ENCODE results near the gene DCLK1.

Gene DCLK1

DNA sequence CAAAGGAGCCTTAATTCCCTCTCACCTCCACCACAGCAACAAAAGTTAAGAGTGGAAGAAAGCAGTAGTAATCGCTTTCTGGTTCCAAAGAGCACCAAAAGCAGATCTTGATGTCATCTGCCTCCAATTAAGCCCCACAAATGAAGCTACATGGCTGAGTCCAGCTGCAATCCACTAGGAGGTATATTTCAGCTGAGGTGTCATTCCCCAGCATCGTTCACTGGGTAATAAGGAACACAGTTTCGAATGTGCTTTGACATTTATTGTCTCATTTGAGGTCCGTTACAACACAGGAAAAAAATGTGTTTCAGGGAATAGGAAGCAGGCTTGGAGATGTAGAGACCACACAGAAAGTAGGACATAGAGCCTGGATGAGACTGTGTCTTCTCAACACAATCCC is 190.4 kb downstream of the DCLK1 start:
- H3K4me1 ChIP-seq (ENCODE audit: control insufficient read depth in 1 of 2, insufficient read depth in 2 of 2, low read length in 2 of 2) = no peaks in the 10 kb centered on the region
- H3K9ac ChIP-seq (ENCODE audit: low read depth in 1 of 2, low read length in 2 of 2) = no peak overlapping the region
- no peaks in the 10 kb centered on the region for H3K36me3 ChIP-seq (ENCODE audit: control insufficient read depth in 1 of 2, insufficient read depth in 2 of 2, low read length in 2 of 2)
- H3K4me3 ChIP-seq (ENCODE audit: low read depth in 1 of 2, low read length in 2 of 2) = no peak overlapping the region
- no peak overlapping the region for H3K27ac ChIP-seq (ENCODE audit: low read depth, low read length)
- no peaks in the 10 kb centered on the region for H3K27me3 ChIP-seq (ENCODE audit: control insufficient read depth in 1 of 2, insufficient read depth in 2 of 2, low read length in 2 of 2)
- H3K9me3 ChIP-seq (ENCODE audit: control insufficient read depth in 1 of 2, low read length in 2 of 2) = no peaks in the 10 kb centered on the region

DNA sequence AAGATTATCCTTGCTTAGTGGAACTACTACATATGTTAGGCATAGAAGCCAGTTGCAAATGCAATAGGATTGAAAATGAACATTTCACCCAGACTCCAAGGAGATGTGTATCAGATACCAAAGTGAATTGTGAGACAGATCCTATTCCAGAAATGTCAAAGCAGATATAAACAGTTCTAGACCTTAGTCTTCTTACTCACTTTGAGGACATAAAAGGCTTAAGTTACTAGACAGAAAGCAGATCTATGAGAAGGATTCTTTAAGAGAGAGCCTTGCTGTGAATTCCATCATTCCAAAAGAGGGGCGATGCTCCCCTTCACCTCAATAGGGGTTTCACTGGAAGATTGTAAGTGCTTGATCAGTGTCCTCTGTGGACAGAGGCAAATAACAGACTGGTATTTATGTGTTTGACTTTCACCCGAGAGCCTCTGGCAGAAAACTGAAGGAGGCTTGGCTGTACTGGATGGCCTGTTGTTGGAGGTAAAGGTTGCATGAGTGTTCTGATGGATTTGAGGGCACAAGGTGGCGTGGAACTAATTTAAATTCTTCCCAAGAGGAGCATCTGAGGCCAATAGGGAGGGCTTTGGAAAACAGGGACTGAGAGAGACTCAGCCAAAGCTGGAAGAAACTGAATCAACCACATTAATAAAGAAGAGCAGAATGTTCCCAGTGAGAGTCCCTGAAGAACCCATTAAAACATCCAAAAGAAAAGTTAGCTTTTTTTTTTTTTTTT is 194.8 kb downstream of the DCLK1 start:
- no peaks in the 10 kb centered on the region for H3K4me1 ChIP-seq (ENCODE audit: control insufficient read depth in 1 of 2, insufficient read depth in 2 of 2, low read length in 2 of 2)
- H3K4me3 ChIP-seq (ENCODE audit: low read depth in 1 of 2, low read length in 2 of 2) = no peak overlapping the region
- H3K9me3 ChIP-seq (ENCODE audit: control insufficient read depth in 1 of 2, low read length in 2 of 2) = peaks cover 0 to 2% of the 10 kb centered on the region in 2 donors
- no peak overlapping the region for H3K27ac ChIP-seq (ENCODE audit: low read depth, low read length)
- H3K36me3 ChIP-seq (ENCODE audit: control insufficient read depth in 1 of 2, insufficient read depth in 2 of 2, low read length in 2 of 2) = no peaks in the 10 kb centered on the region
- H3K27me3 ChIP-seq (ENCODE audit: control insufficient read depth in 1 of 2, insufficient read depth in 2 of 2, low read length in 2 of 2) = no peaks in the 10 kb centered on the region
- no peak overlapping the region for H3K9ac ChIP-seq (ENCODE audit: low read depth in 1 of 2, low read length in 2 of 2)

DNA sequence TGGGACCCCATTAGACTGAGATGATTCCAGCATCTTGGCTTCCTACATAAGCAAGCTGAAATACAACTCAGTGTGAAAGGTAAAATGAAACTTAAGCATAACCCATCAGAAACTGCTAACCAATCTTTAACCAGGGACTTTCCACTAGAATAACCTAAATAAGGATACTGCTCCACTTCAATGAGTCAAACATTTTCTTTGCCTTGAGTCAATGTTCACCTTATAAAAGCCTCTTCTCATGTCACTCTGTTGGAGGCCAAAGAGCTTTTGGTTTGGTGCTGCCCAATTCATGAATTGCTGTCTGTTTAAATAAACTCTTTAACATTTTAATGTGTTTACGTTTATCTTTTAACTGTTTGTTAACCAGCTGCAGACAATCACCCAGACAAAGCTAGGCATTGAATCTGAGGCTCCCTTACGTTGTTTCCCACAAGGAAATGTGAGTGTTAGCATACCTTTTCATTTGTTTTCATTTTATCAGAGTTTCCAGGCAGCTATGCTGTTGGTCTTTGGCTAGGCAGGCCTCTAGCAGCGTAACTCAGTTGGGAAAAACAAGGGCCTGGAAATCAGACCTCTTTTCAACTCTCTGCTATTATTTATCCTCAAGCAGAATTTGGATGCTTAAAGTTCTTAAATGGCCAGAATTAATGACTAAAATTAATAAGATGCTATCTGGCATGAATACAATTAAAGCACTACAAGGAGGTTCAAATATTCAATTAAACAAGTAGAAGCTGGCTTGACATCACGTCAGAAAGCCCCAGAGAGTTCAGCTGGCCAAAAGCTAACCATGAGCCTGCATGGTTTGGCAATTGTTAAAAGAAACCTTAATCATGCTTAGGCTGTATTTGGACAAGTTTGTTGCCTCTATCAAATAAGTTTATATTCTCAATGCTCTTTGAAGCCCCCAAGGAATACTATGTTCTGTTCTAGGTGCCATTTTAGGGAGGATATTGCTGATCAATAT is 200.2 kb downstream of the DCLK1 start:
- Histone ChIP-seq H3K4me3 (ENCODE audit: low read depth in 1 of 2, low read length in 2 of 2) (no peak overlapping the region), H3K9me3 (ENCODE audit: control insufficient read depth in 1 of 2, low read length in 2 of 2) (peaks cover 0 to 3% of the 10 kb centered on the region in 2 donors), H3K36me3 (ENCODE audit: control insufficient read depth in 1 of 2, insufficient read depth in 2 of 2, low read length in 2 of 2) (no peaks in the 10 kb centered on the region), H3K27me3 (ENCODE audit: control insufficient read depth in 1 of 2, insufficient read depth in 2 of 2, low read length in 2 of 2) (no peaks in the 10 kb centered on the region), H3K27ac (ENCODE audit: low read depth, low read length) (no peak overlapping the region), H3K9ac (ENCODE audit: low read depth in 1 of 2, low read length in 2 of 2) (no peak overlapping the region), H3K4me1 (ENCODE audit: control insufficient read depth in 1 of 2, insufficient read depth in 2 of 2, low read length in 2 of 2) (no peaks in the 10 kb centered on the region)

DNA sequence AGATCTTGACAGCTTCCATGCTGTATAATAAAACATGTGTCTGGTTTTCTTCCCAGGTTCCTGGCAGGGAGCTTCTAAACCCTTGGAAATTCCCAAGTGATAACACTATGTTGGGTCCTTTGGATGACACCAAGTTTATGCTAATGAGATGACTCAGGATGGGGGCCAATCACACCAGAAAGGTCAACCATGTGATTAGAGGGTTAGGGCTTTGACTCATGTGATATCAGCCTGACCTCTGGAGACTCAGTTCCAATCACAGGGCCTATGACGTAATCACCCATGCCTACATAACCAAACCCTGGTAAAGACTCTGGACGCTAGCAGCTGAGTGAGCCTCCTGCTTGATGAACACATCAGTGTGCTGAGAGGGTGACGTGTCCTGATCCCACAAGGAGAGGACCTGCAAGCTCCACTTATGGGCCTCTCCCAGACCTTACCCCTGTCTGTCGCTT is 203.6 kb downstream of the DCLK1 start:
- Histone ChIP-seq H3K9me3 (ENCODE audit: control insufficient read depth in 1 of 2, low read length in 2 of 2) (peaks cover 0 to 3% of the 10 kb centered on the region in 2 donors), H3K36me3 (ENCODE audit: control insufficient read depth in 1 of 2, insufficient read depth in 2 of 2, low read length in 2 of 2) (no peaks in the 10 kb centered on the region), H3K27ac (ENCODE audit: low read depth, low read length) (no peak overlapping the region), H3K4me3 (ENCODE audit: low read depth in 1 of 2, low read length in 2 of 2) (no peak overlapping the region), H3K27me3 (ENCODE audit: control insufficient read depth in 1 of 2, insufficient read depth in 2 of 2, low read length in 2 of 2) (no peaks in the 10 kb centered on the region), H3K4me1 (ENCODE audit: control insufficient read depth in 1 of 2, insufficient read depth in 2 of 2, low read length in 2 of 2) (no peaks in the 10 kb centered on the region), H3K9ac (ENCODE audit: low read depth in 1 of 2, low read length in 2 of 2) (no peak overlapping the region)

DNA sequence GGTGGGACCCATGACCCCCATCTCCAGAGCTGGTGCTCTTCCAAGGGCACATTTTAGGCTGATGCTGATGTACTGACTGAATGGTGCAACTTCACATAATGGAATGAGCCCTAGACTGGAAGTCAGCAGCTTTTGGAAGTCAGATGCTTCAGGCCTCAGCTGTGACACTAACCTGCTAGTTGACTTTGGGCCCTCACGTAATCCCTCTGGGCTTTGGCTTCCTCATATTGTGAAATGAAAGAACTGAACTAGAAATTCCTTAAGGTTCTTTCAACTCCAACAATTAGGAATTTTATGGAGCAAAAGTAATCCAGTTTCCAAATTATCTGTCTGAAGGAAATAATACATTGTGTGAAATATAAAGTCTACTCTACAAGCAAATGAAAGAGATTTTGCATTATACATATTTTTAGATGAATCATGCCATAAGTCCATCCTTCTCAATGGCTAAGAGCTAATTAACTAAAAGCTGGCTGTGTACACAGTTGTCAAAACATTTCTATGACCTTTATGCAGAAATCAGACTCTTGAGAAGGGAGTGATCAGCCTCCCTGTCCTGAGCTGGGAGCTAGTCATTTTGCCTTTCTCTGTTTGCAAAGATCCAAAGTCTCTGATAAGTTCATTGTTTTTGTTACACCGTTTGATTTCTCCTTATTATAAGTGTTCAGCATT is 204.2 kb downstream of the DCLK1 start:
- Histone ChIP-seq H3K4me1 (ENCODE audit: control insufficient read depth in 1 of 2, insufficient read depth in 2 of 2, low read length in 2 of 2) (no peaks in the 10 kb centered on the region), H3K36me3 (ENCODE audit: control insufficient read depth in 1 of 2, insufficient read depth in 2 of 2, low read length in 2 of 2) (no peaks in the 10 kb centered on the region), H3K9me3 (ENCODE audit: control insufficient read depth in 1 of 2, low read length in 2 of 2) (peaks cover 0 to 3% of the 10 kb centered on the region in 2 donors), H3K27ac (ENCODE audit: low read depth, low read length) (no peak overlapping the region), H3K4me3 (ENCODE audit: low read depth in 1 of 2, low read length in 2 of 2) (no peak overlapping the region), H3K27me3 (ENCODE audit: control insufficient read depth in 1 of 2, insufficient read depth in 2 of 2, low read length in 2 of 2) (no peaks in the 10 kb centered on the region), H3K9ac (ENCODE audit: low read depth in 1 of 2, low read length in 2 of 2) (no peak overlapping the region)

DNA sequence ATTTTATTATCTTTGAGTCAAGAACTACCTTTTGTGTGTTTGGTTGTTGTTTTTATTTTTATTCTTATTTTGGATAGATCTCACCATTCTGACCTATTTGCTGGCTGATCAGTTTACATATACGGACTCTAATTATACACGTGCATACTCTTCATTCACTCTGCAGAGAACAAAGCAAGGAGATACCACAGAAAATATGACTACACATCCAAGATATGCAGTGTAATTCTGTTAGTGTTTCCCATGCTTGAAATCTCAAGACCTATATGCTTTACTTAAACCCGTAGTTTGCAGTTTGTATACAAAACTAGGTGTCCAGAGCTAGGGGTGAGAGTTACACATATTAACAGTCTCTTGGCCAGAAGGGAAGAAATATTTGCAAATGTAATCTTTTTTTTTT is 205.5 kb downstream of the DCLK1 start:
- Histone ChIP-seq H3K27ac (ENCODE audit: low read depth, low read length) (no peak overlapping the region), H3K4me1 (ENCODE audit: control insufficient read depth in 1 of 2, insufficient read depth in 2 of 2, low read length in 2 of 2) (no peaks in the 10 kb centered on the region), H3K36me3 (ENCODE audit: control insufficient read depth in 1 of 2, insufficient read depth in 2 of 2, low read length in 2 of 2) (no peaks in the 10 kb centered on the region), H3K27me3 (ENCODE audit: control insufficient read depth in 1 of 2, insufficient read depth in 2 of 2, low read length in 2 of 2) (no peaks in the 10 kb centered on the region), H3K9ac (ENCODE audit: low read depth in 1 of 2, low read length in 2 of 2) (no peak overlapping the region), H3K4me3 (ENCODE audit: low read depth in 1 of 2, low read length in 2 of 2) (no peak overlapping the region), H3K9me3 (ENCODE audit: control insufficient read depth in 1 of 2, low read length in 2 of 2) (no peaks in the 10 kb centered on the region)

DNA sequence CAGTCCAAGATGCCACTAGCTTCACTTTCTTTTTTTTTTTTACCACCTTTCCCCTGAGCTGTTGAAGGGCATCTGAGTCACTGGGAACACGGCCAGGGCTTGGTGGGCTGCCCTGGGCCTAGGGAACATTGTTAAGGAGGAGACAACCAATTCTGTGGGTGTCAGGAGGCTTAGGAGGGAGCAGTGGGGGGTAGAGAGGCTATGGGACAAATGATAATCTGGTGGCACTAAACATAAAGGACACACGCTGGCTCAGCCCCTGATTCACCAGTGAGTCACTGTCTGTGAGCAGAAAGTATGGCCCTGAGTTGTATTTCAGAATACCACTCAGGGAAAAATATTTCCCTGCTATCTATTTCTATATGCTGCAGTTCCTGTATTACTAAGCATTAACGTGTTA is 207.8 kb downstream of the DCLK1 start:
- Histone ChIP-seq H3K4me1 (ENCODE audit: control insufficient read depth in 1 of 2, insufficient read depth in 2 of 2, low read length in 2 of 2) (no peaks in the 10 kb centered on the region), H3K27me3 (ENCODE audit: control insufficient read depth in 1 of 2, insufficient read depth in 2 of 2, low read length in 2 of 2) (no peaks in the 10 kb centered on the region), H3K4me3 (ENCODE audit: low read depth in 1 of 2, low read length in 2 of 2) (no peak overlapping the region), H3K9ac (ENCODE audit: low read depth in 1 of 2, low read length in 2 of 2) (no peak overlapping the region), H3K9me3 (ENCODE audit: control insufficient read depth in 1 of 2, low read length in 2 of 2) (no peaks in the 10 kb centered on the region), H3K36me3 (ENCODE audit: control insufficient read depth in 1 of 2, insufficient read depth in 2 of 2, low read length in 2 of 2) (no peaks in the 10 kb centered on the region), H3K27ac (ENCODE audit: low read depth, low read length) (no peak overlapping the region)

DNA sequence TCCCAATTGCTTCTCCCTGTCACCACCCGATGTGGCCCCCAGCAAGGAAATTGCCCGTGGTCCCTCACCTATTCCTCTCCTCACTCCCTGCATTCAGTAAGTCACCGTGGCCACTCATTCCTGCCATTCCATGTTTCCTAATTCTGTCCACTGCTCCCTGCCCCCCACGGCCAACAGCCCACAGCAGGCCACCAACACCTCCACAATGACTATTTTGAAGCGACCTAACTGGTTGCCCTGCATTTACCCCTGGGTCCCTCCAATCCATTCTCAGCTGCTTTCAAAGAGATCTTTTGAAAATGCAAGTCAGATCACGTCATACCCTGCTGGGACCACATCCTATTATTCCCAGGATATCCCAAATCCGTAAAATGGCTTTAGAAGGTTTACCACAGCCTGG is 210.4 kb downstream of the DCLK1 start:
- Histone ChIP-seq H3K27me3 (ENCODE audit: control insufficient read depth in 1 of 2, insufficient read depth in 2 of 2, low read length in 2 of 2) (no peaks in the 10 kb centered on the region), H3K9ac (ENCODE audit: low read depth in 1 of 2, low read length in 2 of 2) (no peak overlapping the region), H3K4me1 (ENCODE audit: control insufficient read depth in 1 of 2, insufficient read depth in 2 of 2, low read length in 2 of 2) (no peaks in the 10 kb centered on the region), H3K9me3 (ENCODE audit: control insufficient read depth in 1 of 2, low read length in 2 of 2) (no peaks in the 10 kb centered on the region), H3K27ac (ENCODE audit: low read depth, low read length) (no peak overlapping the region), H3K36me3 (ENCODE audit: control insufficient read depth in 1 of 2, insufficient read depth in 2 of 2, low read length in 2 of 2) (no peaks in the 10 kb centered on the region), H3K4me3 (ENCODE audit: low read depth in 1 of 2, low read length in 2 of 2) (no peak overlapping the region)

DNA sequence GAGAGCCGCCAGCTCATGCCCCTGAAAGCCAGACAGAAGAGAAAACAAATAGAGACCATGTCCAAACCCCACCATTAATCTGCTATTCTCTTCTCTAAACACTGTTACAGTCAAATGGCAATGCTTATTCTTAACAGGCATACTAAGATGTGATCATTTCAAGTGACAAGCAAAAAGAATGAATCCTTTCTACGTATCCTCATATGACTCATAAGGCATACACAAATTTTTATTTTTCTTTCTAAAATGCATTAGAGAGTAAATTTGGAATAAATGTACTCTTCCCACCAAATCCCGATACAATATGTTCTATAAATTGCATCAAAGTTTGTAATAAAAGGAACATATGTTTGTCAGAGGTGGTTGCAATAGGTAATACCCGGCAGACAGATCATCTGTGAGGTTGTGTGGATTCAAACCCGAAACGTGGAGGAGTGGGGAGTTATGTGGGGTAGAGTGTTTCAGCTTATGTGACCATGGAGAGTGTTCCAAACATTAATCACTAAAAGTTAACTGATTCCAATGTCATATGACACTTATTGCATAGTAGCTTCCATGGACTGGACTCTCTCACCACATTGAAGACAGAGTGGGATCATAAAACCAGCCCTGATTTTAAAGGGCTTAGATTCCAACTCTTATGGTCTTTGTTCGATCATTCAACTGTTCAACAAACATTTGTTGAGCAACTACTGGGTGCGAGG is 213.1 kb downstream of the DCLK1 start:
- H3K4me3 ChIP-seq (ENCODE audit: low read depth in 1 of 2, low read length in 2 of 2) = no peak overlapping the region
- no peak overlapping the region for H3K27ac ChIP-seq (ENCODE audit: low read depth, low read length)
- H3K9ac ChIP-seq (ENCODE audit: low read depth in 1 of 2, low read length in 2 of 2) = no peak overlapping the region
- no peaks in the 10 kb centered on the region for H3K36me3 ChIP-seq (ENCODE audit: control insufficient read depth in 1 of 2, insufficient read depth in 2 of 2, low read length in 2 of 2)
- H3K9me3 ChIP-seq (ENCODE audit: control insufficient read depth in 1 of 2, low read length in 2 of 2) = no peaks in the 10 kb centered on the region
- H3K27me3 ChIP-seq (ENCODE audit: control insufficient read depth in 1 of 2, insufficient read depth in 2 of 2, low read length in 2 of 2) = no peaks in the 10 kb centered on the region
- no peaks in the 10 kb centered on the region for H3K4me1 ChIP-seq (ENCODE audit: control insufficient read depth in 1 of 2, insufficient read depth in 2 of 2, low read length in 2 of 2)
